CD1c-positive myeloid dendritic cell (primary cell): Measurements from ENCODE around the gene C16orf89.

Experiments used
- DNase-seq: peaks from one replicate; pipeline ENCODE4 v3.0.0-alpha.2; 2016; ENCODE audit errors: extremely low spot score

Gene C16orf89

GRCh38 chr16:5005916-5006315 is 59.8 kb downstream of the C16orf89 start:
- DNase-seq, result peak; percentile 46

DNA sequence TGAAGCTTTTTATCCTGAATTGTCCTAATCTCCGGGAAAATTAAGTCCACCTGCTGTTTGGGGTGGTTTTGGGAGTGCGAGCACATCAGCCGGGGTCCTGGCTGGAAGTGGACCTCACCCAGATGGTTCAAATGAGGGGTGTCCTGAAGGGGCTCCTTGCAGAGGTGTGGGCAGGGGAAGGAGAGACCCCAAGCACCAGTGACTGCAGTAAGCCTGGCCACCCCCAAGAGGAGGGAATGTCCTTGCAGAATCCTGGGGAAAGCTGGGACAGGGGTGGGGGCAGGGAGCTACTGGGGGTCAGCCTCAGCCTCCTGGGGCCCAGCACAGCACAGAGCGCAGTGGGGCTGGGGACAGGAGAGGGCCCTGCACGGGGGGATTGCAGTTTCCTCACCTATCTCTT is 61.4 kb downstream of the C16orf89 start:
- DNase-seq, result no peak

DNA sequence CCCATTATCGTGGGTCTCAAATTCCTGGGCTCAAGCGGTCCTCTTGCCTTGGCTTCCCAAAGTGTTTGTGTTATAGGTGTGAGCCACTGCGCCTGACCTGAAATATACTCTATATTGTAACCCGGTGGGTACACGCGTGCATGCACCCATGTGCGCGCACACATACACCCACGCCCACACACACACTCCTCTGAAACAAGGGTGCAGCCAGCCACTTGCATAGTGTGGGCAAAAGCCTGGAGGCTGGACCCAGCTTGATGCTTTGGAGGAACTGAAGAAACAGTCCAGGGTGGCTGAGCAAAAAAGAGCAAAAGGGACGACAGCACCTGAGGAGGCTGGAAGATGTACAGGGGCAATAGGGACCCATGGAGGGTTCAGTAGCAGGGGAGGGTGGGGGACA is 61.9 kb downstream of the C16orf89 start:
- no peak for DNase-seq

- DNase-seq, result no peak
These were observed 62.5 kb downstream of the C16orf89 start for GRCh38 chr16:5003211-5003610.

- DNase-seq, result no peak
These were observed 63.0 kb downstream of the C16orf89 start for GRCh38 chr16:5002699-5003143.

DNA sequence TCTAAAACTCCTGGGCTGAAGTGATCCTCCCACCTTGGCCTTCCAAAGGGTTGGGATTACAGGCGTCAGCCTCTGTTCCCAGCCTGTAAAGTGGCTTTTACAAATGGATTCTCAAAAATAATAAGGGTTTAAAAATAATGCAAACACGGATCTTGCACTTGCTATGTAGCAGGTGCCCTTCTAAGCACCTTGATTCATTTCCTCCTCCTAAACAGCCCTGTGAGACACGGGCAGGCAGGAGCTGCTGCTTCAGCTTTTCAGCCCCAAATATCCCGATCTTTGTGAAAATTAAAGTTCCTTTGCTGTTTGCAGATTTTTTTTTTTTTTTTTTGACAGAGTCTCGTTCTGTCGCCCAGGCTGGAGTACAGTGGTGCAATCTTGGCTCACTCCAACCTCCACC is 63.8 kb downstream of the C16orf89 start:
- DNase-seq, result no peak

GRCh38 chr16:5001571-5001970 is 64.2 kb downstream of the C16orf89 start:
- peak; percentile 81 for DNase-seq

DNA sequence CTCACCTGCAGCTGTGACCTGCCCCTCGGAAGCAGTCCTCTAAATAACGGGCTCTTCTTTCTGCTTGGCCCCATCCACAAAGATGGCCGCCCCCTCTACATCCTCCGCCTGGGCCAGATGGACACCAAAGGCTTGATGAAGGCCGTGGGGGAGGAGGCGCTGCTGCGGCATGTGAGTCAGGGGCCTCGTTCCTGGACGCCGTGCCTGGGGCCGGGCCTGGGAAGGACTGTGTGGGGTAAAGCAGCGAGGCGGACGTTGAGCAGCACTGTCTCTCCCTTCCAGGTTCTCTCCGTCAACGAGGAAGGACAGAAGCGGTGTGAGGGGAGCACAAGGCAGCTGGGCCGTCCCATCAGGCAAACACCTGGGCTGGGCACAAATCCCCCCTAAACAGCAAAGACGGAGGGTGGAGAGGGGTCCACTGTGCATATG is 65.2 kb downstream of the C16orf89 start:
- no peak for DNase-seq

GRCh38 chr16:4994719-4995434 is 70.9 kb downstream of the C16orf89 start:
- DNase-seq, result peak; percentile 32
